HCT116 (cell line): ENCODE data around the gene DNMT1. TPM values are rescaled to one million over a fixed set of nuclear protein-coding genes. Genes with fewer than 3 reads are reported as not detected.

Experiments used
- ATAC-seq: fragments of 200-7000 bp; cut with Tn5 transposase; 2 replicates; pipeline ENCODE4 v1.9.1; 2020; ENCODE audit warnings: mild to moderate bottlenecking, moderate library complexity
- BruUV-seq: library from RNA; stranded (reverse); fragments of 400-500 nt; replicated peaks from 2 replicates; lab custom pipeline; 2021; lab: Mats Ljungman, UMichigan
- CTCF ChIA-PET: fragments of 300-600 bp; sonication (Branson Sonifier 250); formaldehyde crosslinking; loops from one replicate; lab custom pipeline; 2021; ENCODE audit warnings: antibody characterized with exemption; lab: Charles Lee
- POLR2A ChIA-PET: fragments of 300-600, 350-600 bp; sonication (Branson Sonifier 250); formaldehyde crosslinking; loops from one replicate; lab custom pipeline; 2021; ENCODE audit warnings: antibody characterized with exemption; lab: Charles Lee
- RAD21 ChIA-PET, 2 experiments: fragments of 300-600 bp; sonication (Branson Sonifier 250); formaldehyde crosslinking; loops; one replicate each; lab custom pipeline; 2023; ENCODE audit warnings: low total read pairs in 2 of 2; ENCODE audit not compliant: uncharacterized antibody in 2 of 2, unreplicated experiment in 2 of 2, low non-redundant PET in 1 of 2; lab: Charles Lee
- DNase-seq: peaks from one replicate; pipeline ENCODE4 v3.0.0-alpha.2; 2010; ENCODE audit warnings: low read depth, low spot score
- H2AFZ ChIP-seq: fragments of 200-600 bp; shearing (Covaris generic), sonication (generic); 2 replicates; pipeline ENCODE4 v1.6.1; 2017; ENCODE audit warnings: low read depth, mixed run types, mixed read lengths, antibody characterized with exemption, low read length; ENCODE audit not compliant: poor library complexity, severe bottlenecking
- H3K27ac ChIP-seq: 2 replicates; pipeline ENCODE4 v1.5.1; 2012; ENCODE audit warnings: low read depth, low read length
- H3K27me3 ChIP-seq: fragments of 200-600 bp; sonication (generic); 2 replicates; pipeline ENCODE4 v1.6.1; 2016; ENCODE audit warnings: mixed run types, low read length, mixed read lengths; ENCODE audit not compliant: insufficient read depth
- H3K36me3 ChIP-seq, 2 experiments: fragments of 200-500 bp in 1 of 2; fragments of 200-600 bp in 1 of 2; sonication (Bioruptor generic) in 1 of 2; sonication (generic) in 1 of 2; 2 replicates each; pipeline versions ENCODE4 v1.5.1 to v1.6.1; 2014 to 2016; ENCODE audit warnings: low read length in 2 of 2, inconsistent platforms in 1 of 2, mixed read lengths in 1 of 2, mixed run types in 1 of 2; ENCODE audit not compliant: insufficient read depth in 2 of 2, control insufficient read depth in 1 of 2
- H3K4me1 ChIP-seq, 2 experiments: fragments of 200-600 bp in 1 of 2; sonication (generic) in 1 of 2; 2 replicates each; pipeline versions ENCODE4 v1.5.1 to v1.6.1; 2012 to 2017; ENCODE audit warnings: low read length in 2 of 2, inconsistent platforms in 1 of 2, mild to moderate bottlenecking in 1 of 2, mixed read lengths in 1 of 2, mixed run types in 1 of 2, moderate library complexity in 1 of 2; ENCODE audit not compliant: insufficient read depth in 2 of 2, control insufficient read depth in 1 of 2
- H3K4me2 ChIP-seq: fragments of 200-600 bp; sonication (generic); 2 replicates; pipeline ENCODE4 v1.6.1; 2017; ENCODE audit warnings: mixed run types, low read length, mixed read lengths
- H3K4me3 ChIP-seq, 2 experiments: fragments of 200-600 bp in 1 of 2; sonication (generic) in 1 of 2; replicated peaks in 1 of 2; 2 replicates each; pipeline ENCODE4 v1.5.1; 2011 to 2016; ENCODE audit warnings: low read length in 2 of 2, control low read depth in 1 of 2, low read depth in 1 of 2, mild to moderate bottlenecking in 1 of 2, mixed read lengths in 1 of 2, mixed run types in 1 of 2
- H3K79me2 ChIP-seq: fragments of 200-600 bp; sonication (generic); 2 replicates; pipeline ENCODE4 v1.6.1; 2017; ENCODE audit warnings: mild to moderate bottlenecking, mixed run types, low read length, moderate library complexity, mixed read lengths; ENCODE audit not compliant: insufficient read depth
- H3K9ac ChIP-seq: fragments of 200-600 bp; sonication (generic); 2 replicates; pipeline ENCODE4 v1.6.1; 2016; ENCODE audit warnings: low read length, mixed read lengths
- H3K9me2 ChIP-seq: fragments of 200-600 bp; sonication (generic), shearing (Covaris generic); 2 replicates; pipeline ENCODE4 v1.6.1; 2017; ENCODE audit warnings: mixed run types, mild to moderate bottlenecking, moderate library complexity; ENCODE audit not compliant: insufficient read depth
- H3K9me3 ChIP-seq, 2 experiments: fragments of 200-500 bp in 1 of 2; fragments of 200-600 bp in 1 of 2; sonication (Bioruptor generic) in 1 of 2; sonication (generic) in 1 of 2; 2 replicates each; pipeline ENCODE4 v1.6.1; 2014 to 2017; ENCODE audit warnings: low read length in 2 of 2, mixed read lengths in 2 of 2, inconsistent platforms in 1 of 2, low read depth in 1 of 2, mild to moderate bottlenecking in 1 of 2, mixed run types in 1 of 2, moderate library complexity in 1 of 2; ENCODE audit not compliant: control insufficient read depth in 1 of 2, insufficient read depth in 1 of 2
- H4K20me1 ChIP-seq: fragments of 200-600 bp; sonication (generic), shearing (Covaris generic); 2 replicates; pipeline ENCODE4 v1.6.1; 2017; ENCODE audit warnings: mixed run types, mild to moderate bottlenecking, moderate library complexity; ENCODE audit not compliant: insufficient read depth
- CBX3 ChIP-seq: IDR thresholded peaks from 2 replicates; pipeline ENCODE4 v1.6.1; 2012; ENCODE audit warnings: low read depth
- CEBPB ChIP-seq: IDR thresholded peaks from 2 replicates; pipeline ENCODE4 v1.6.1; 2012; ENCODE audit warnings: low read depth
- EGR1 ChIP-seq: IDR thresholded peaks from 2 replicates; pipeline ENCODE4 v1.6.1; 2012; ENCODE audit warnings: low read depth
- ELF1 ChIP-seq: IDR thresholded peaks from 2 replicates; pipeline ENCODE4 v1.6.1; 2012; ENCODE audit warnings: low read depth, borderline replicate concordance
- EZH2 ChIP-seq: fragments of 200-600 bp; sonication (generic); IDR thresholded peaks from 2 replicates; pipeline ENCODE4 v1.6.1; 2017; ENCODE audit warnings: antibody characterized with exemption, mixed run types
- JUND ChIP-seq: IDR thresholded peaks from 2 replicates; pipeline ENCODE4 v1.6.1; 2012
- POLR2AphosphoS5 ChIP-seq: IDR thresholded peaks from 2 replicates; pipeline ENCODE4 v1.6.1; 2011; ENCODE audit warnings: mild to moderate bottlenecking, low read depth, low read length, moderate library complexity
- SIN3A ChIP-seq: IDR thresholded peaks from 2 replicates; pipeline ENCODE4 v1.6.1; 2012; ENCODE audit warnings: low read depth
- SP1 ChIP-seq: IDR thresholded peaks from 2 replicates; pipeline ENCODE4 v1.6.1; 2012; ENCODE audit warnings: low read depth
- SRF ChIP-seq: IDR thresholded peaks from 2 replicates; pipeline ENCODE4 v1.6.1; 2012; ENCODE audit warnings: low read depth
- TCF7L2 ChIP-seq: IDR thresholded peaks from 2 replicates; pipeline ENCODE4 v1.7.0; 2011; ENCODE audit warnings: borderline replicate concordance, inconsistent platforms; ENCODE audit not compliant: insufficient read depth, insufficient read length; ENCODE audit errors: extremely low read depth
- YY1 ChIP-seq: IDR thresholded peaks from 2 replicates; pipeline ENCODE4 v1.6.1; 2011; ENCODE audit warnings: low read length, low read depth, moderate library complexity, mild to moderate bottlenecking; ENCODE audit not compliant: insufficient replicate concordance; ENCODE audit errors: extremely low read depth
- ZFX ChIP-seq: fragments of 450-650 bp; IDR thresholded peaks from 2 replicates; pipeline ENCODE4 v1.6.1; 2017
- intact Hi-C: fragments of 100-400 bp; cut with micrococcal nuclease; formaldehyde crosslinking; loops from 2 replicates; pipeline ENCODE4 v1.10.0; 2022
- total RNA-seq: library from RNA; stranded (reverse); gene quantifications from one replicate; pipeline ENCODE4 v1.2.1, GENCODE V29; 2021; ENCODE audit not compliant: unreplicated experiment
- TF ChIP-seq, protein P1 (sequence below): IDR thresholded peaks from 2 replicates; pipeline ENCODE4 v1.6.1; 2012; ENCODE audit warnings: low read depth
- TF ChIP-seq, protein P2 (sequence below): IDR thresholded peaks from 2 replicates; pipeline ENCODE4 v1.6.1; 2011; ENCODE audit warnings: mild to moderate bottlenecking, low read length, moderate library complexity; ENCODE audit not compliant: insufficient replicate concordance; ENCODE audit errors: extremely low read depth

The DNMT1 gene
- total RNA-seq, 1 experiment from 2014 or later = 235 TPM

DNA sequence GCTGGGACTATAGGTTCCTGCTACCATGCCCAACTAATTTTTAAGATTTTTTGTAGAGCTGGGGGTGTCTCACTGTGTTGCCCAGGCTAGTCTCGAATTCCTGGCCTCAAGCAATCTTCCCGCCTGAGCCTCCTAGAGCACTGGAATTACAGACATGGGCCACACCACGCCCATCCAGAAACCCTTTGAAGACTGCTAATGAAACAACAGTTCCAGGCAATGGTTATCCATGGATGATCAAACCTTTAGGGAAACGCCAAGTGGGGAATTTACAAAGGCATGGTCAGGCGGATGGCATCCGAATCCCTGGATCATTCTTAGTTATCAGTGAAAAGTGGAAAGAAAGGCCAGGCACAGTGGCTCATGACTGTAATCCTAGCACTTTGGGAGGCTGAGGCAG is 16.9 kb upstream of the DNMT1 start:
- RAD21 ChIA-PET = no interaction called here
- POLR2A ChIA-PET = no interaction called here
- H2AFZ ChIP-seq = no peak overlapping the region
- DNase-seq (no peak), ATAC-seq (no peak)
- no peak overlapping the region for H3K9ac ChIP-seq
- H3K4me2 ChIP-seq = no peak overlapping the region
- intact Hi-C loops = loop anchor here (10.0 kb wide), 1 partner anchor 607 kb away; no protein-coding TSS in a partner anchor
- no peaks in the 10 kb centered on the region for H4K20me1 ChIP-seq
- H3K4me3 ChIP-seq = no peak overlapping the region
- TF ChIP-seq TCF7L2 = no peak
- TF ChIP-seq SP1 = no peak
- no peak for TF ChIP-seq ZFX
- no peak for TF ChIP-seq EGR1
- TF ChIP-seq CEBPB = no peak
- no peak for TF ChIP-seq POLR2AphosphoS5
- no peak for TF ChIP-seq CBX3
- no peak for TF ChIP-seq EZH2
- TF ChIP-seq YY1 = no peak
- TF ChIP-seq SRF = no peak
- TF ChIP-seq JUND = no peak
- TF ChIP-seq, protein P1, sequence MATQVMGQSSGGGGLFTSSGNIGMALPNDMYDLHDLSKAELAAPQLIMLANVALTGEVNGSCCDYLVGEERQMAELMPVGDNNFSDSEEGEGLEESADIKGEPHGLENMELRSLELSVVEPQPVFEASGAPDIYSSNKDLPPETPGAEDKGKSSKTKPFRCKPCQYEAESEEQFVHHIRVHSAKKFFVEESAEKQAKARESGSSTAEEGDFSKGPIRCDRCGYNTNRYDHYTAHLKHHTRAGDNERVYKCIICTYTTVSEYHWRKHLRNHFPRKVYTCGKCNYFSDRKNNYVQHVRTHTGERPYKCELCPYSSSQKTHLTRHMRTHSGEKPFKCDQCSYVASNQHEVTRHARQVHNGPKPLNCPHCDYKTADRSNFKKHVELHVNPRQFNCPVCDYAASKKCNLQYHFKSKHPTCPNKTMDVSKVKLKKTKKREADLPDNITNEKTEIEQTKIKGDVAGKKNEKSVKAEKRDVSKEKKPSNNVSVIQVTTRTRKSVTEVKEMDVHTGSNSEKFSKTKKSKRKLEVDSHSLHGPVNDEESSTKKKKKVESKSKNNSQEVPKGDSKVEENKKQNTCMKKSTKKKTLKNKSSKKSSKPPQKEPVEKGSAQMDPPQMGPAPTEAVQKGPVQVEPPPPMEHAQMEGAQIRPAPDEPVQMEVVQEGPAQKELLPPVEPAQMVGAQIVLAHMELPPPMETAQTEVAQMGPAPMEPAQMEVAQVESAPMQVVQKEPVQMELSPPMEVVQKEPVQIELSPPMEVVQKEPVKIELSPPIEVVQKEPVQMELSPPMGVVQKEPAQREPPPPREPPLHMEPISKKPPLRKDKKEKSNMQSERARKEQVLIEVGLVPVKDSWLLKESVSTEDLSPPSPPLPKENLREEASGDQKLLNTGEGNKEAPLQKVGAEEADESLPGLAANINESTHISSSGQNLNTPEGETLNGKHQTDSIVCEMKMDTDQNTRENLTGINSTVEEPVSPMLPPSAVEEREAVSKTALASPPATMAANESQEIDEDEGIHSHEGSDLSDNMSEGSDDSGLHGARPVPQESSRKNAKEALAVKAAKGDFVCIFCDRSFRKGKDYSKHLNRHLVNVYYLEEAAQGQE = no peak
- TF ChIP-seq ELF1 = no peak
- TF ChIP-seq SIN3A = no peak
- TF ChIP-seq, protein P2, sequence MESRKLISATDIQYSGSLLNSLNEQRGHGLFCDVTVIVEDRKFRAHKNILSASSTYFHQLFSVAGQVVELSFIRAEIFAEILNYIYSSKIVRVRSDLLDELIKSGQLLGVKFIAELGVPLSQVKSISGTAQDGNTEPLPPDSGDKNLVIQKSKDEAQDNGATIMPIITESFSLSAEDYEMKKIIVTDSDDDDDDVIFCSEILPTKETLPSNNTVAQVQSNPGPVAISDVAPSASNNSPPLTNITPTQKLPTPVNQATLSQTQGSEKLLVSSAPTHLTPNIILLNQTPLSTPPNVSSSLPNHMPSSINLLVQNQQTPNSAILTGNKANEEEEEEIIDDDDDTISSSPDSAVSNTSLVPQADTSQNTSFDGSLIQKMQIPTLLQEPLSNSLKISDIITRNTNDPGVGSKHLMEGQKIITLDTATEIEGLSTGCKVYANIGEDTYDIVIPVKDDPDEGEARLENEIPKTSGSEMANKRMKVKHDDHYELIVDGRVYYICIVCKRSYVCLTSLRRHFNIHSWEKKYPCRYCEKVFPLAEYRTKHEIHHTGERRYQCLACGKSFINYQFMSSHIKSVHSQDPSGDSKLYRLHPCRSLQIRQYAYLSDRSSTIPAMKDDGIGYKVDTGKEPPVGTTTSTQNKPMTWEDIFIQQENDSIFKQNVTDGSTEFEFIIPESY = no peak
- H3K4me1 ChIP-seq = peaks cover 3 to 5% of the 10 kb centered on the region in 2 experiments; a peak in 3 of 4 replicates
- no peaks in the 10 kb centered on the region for H3K9me2 ChIP-seq
- no peak overlapping the region for H3K27ac ChIP-seq
- no peaks in the 10 kb centered on the region for H3K79me2 ChIP-seq
- CTCF ChIA-PET = no interaction called here
- H3K36me3 ChIP-seq = no peaks in the 10 kb centered on the region
- H3K9me3 ChIP-seq = peaks cover 0 to 9% of the 10 kb centered on the region in 2 experiments; a peak in 1 of 4 replicates
- no TSS peak for BruUV-seq
- H3K27me3 ChIP-seq = no peaks in the 10 kb centered on the region
